GM19438 (cell line): ENCODE measurements around the gene ZNF142.

ENCODE experiments used
- ATAC-seq: cut with Tn5 transposase; IDR thresholded peaks from one replicate; pipeline ENCODE4 v1.9.1; 2021; ENCODE audit warnings: low read depth; ENCODE audit not compliant: unreplicated experiment

Gene ZNF142

DNA sequence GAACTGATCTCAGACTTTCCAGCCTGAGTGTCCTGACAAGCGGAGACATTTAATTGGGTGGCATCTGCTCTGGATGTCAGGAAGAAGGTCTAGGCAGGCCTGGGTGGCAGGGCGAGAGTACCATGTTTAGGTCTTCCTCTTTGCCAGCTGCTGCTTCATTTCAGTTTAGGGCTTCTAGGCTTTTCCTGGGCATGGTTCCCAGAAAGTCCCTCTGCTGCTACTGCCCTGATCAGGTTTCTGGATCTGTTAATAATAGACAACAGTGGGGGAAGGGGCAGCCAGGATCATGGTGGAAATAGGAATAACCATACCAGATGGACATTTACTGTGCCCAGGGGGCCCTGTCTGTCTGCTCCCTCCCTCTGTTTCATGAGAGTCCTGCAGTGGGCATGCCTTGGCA is 54.0 kb downstream of the ZNF142 start:
- no peak for ATAC-seq
